Measurements from ENCODE around the gene KRT37.

DNA sequence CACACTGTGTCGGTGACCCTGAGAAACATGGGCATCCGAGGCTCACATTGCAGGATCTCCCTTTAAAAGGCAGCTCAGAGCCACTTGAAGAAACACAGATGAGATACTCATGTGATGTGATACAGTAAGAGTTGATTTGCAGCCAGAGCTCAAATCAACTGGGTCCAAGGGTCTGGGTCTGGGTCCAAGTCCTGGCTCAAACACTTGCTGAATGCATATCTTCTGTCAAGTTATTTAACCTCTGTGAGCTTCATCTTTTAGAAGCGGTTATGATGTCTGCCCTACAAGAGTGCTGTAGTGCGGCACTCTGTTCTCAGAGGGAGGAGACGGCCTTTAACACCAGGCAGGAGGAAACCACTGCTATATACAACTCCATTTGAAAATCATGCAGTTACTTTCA is 10.0 kb upstream of the KRT37 start:
- TF ChIP-seq, protein P1, sequence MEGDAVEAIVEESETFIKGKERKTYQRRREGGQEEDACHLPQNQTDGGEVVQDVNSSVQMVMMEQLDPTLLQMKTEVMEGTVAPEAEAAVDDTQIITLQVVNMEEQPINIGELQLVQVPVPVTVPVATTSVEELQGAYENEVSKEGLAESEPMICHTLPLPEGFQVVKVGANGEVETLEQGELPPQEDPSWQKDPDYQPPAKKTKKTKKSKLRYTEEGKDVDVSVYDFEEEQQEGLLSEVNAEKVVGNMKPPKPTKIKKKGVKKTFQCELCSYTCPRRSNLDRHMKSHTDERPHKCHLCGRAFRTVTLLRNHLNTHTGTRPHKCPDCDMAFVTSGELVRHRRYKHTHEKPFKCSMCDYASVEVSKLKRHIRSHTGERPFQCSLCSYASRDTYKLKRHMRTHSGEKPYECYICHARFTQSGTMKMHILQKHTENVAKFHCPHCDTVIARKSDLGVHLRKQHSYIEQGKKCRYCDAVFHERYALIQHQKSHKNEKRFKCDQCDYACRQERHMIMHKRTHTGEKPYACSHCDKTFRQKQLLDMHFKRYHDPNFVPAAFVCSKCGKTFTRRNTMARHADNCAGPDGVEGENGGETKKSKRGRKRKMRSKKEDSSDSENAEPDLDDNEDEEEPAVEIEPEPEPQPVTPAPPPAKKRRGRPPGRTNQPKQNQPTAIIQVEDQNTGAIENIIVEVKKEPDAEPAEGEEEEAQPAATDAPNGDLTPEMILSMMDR (IDR thresholded peaks at IDR 0.05; ENCODE audit: low read depth, low read length), result no peak
- no peak for TF ChIP-seq EZH2phosphoT487 (IDR thresholded peaks at IDR 0.05; ENCODE audit: low read depth)

All from OCI-LY3 (cell line).